ENCODE data around the gene ZBED3. TPM values are rescaled to one million over a fixed set of nuclear protein-coding genes. Genes with fewer than 3 reads are reported as not detected.

Gene ZBED3
- polyA plus RNA-seq, 3 donors: 1.2 to 2.9 (median 1.5) TPM

DNA sequence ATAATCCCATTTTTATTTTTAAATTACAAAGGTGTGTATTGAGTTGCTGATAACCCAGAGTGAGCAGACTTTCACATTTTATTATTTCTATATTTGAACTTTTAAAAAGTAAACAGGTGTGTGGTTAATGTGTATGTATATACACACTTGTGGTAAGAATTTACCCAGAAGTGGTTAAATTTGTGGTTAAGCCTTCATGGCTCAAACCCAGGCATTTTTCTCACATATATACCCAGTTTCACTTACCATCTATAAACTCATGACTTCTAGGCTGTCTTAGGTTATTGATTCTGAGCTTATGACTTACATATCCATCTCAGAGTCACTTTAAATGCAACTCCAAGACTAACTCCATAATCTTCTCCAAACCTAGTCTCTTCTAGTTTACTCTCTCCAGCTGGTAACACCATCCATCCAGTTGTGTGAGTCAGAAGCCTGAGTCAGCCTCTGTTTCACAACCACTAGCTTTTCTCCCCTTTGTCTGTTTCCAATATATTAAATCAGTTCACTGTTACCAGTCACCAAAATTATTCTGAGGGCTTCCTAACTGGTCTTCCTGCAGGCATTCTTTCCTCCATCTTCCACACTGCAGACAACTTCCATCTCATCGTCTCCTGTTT is 20.2 kb downstream of the ZBED3 start:
- Histone ChIP-seq H3K27ac (ENCODE audit: low read depth in 1 of 2, low read length in 2 of 2) (peak overlapping the region in 1 of 2 donors; percentile 74), H4K20me1 (ENCODE audit: insufficient read depth, low read length) (no peaks in the 10 kb centered on the region), H3K4me2 (replicated peaks; ENCODE audit: extremely low read depth, low read length, poor library complexity, severe bottlenecking) (peak overlapping the region; percentile 52), H3K36me3 (replicated peaks in 1 of 2; ENCODE audit: control insufficient read depth in 1 of 2, insufficient read depth in 2 of 2, low read length in 2 of 2) (peaks cover 23 to 61% of the 10 kb centered on the region in 2 donors), H3K27me3 (ENCODE audit: control insufficient read depth in 2 of 2, insufficient read depth in 2 of 2, low read length in 2 of 2) (no peaks in the 10 kb centered on the region), H2AFZ (ENCODE audit: insufficient read depth, low read depth, low read length, poor library complexity, severe bottlenecking) (peak overlapping the region; percentile 17), H3K9me3 (replicated peaks in 1 of 2; ENCODE audit: control insufficient read depth in 1 of 2, insufficient read depth in 1 of 2, low read length in 2 of 2) (no peaks in the 10 kb centered on the region), H3K9ac (ENCODE audit: insufficient read depth, low read length, poor library complexity, severe bottlenecking) (peak overlapping the region; percentile 0), H3K79me2 (ENCODE audit: insufficient read depth, low read length) (peaks cover 10% of the 10 kb centered on the region), H3K4me3 (replicated peaks in 1 of 3; ENCODE audit: low read depth in 2 of 3, low read length in 3 of 3) (peak overlapping the region in 1 of 3 experiments; percentile 46), H3K4me1 (ENCODE audit: control insufficient read depth in 1 of 2, insufficient read depth in 2 of 2, low read length in 2 of 2) (peaks cover 26 to 41% of the 10 kb centered on the region in 2 donors)
- peaks cover 46 to 51% of the 10 kb centered on the region in 2 donors for H3K36me3 Mint-ChIP-seq
- DNase-seq: peak; percentile 51 to 81 (median 63)
- H3K4me3 Mint-ChIP-seq: no peak overlapping the region
- WGBS (ENCODE audit: insufficient coverage): 100% methylated on average over 1 of the region's 1 CpG
- peak overlapping the region; percentile 71 to 95 (median 90) for H3K27ac Mint-ChIP-seq
- intact Hi-C loops (cut with micrococcal nuclease): no loop called here
- H3K27me3 Mint-ChIP-seq (ENCODE audit: low read depth in 3 of 3): peaks cover 0 to 1% (median 0%) of the 10 kb centered on the region in 3 donors
- peaks cover 27% of the 10 kb centered on the region for H3K4me1 Mint-ChIP-seq
- H3K9me3 Mint-ChIP-seq: peaks cover 0 to 2% (median 0%) of the 10 kb centered on the region in 7 donors
- no peak for TF ChIP-seq CTCF (IDR thresholded peaks at IDR 0.05)

DNA sequence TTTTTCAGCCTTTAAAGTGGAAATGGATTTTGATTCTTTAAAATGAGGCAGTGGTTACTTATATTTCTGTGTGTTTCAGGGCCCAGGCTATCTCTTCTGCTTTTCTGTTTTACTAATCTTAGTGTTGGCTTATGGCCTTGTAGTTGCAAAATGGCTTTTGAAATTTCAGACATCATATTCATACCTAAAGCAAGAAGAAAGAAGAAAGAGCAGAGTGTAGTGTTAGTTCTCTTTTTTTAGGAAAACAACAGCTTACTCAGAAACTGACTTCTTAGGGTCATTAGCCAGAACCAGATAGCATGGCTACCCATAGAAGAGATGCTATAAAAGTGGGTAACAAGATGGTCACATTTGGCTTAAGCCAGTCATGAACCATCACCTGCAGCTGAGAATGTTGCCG is 20.9 kb downstream of the ZBED3 start:
- Mint-ChIP-seq H3K4me3 (peak overlapping the region in 1 of 2 donors; percentile 42), H3K36me3 (peaks cover 51 to 55% of the 10 kb centered on the region in 2 donors), H3K9me3 (peaks cover 0 to 2% (median 0%) of the 10 kb centered on the region in 7 donors), H3K27ac (peak overlapping the region; percentile 71 to 95 (median 89)), H3K27me3 (ENCODE audit: low read depth in 3 of 3) (peaks cover 0 to 1% (median 0%) of the 10 kb centered on the region in 3 donors), H3K4me1 (peaks cover 27% of the 10 kb centered on the region)
- Histone ChIP-seq H3K36me3 (replicated peaks in 1 of 2; ENCODE audit: control insufficient read depth in 1 of 2, insufficient read depth in 2 of 2, low read length in 2 of 2) (peaks cover 30 to 62% of the 10 kb centered on the region in 2 donors), H3K27me3 (ENCODE audit: control insufficient read depth in 2 of 2, insufficient read depth in 2 of 2, low read length in 2 of 2) (no peaks in the 10 kb centered on the region), H3K9me3 (replicated peaks in 1 of 2; ENCODE audit: control insufficient read depth in 1 of 2, insufficient read depth in 1 of 2, low read length in 2 of 2) (no peaks in the 10 kb centered on the region), H4K20me1 (ENCODE audit: insufficient read depth, low read length) (no peaks in the 10 kb centered on the region), H3K27ac (ENCODE audit: low read depth in 1 of 2, low read length in 2 of 2) (peak overlapping the region; percentile 74 to 92), H2AFZ (ENCODE audit: insufficient read depth, low read depth, low read length, poor library complexity, severe bottlenecking) (no peak overlapping the region), H3K4me1 (ENCODE audit: control insufficient read depth in 1 of 2, insufficient read depth in 2 of 2, low read length in 2 of 2) (peaks cover 26 to 41% of the 10 kb centered on the region in 2 donors), H3K9ac (ENCODE audit: insufficient read depth, low read length, poor library complexity, severe bottlenecking) (peak overlapping the region; percentile 32), H3K4me3 (replicated peaks in 1 of 3; ENCODE audit: low read depth in 2 of 3, low read length in 3 of 3) (peak overlapping the region in 1 of 3 experiments; percentile 46), H3K4me2 (replicated peaks; ENCODE audit: extremely low read depth, low read length, poor library complexity, severe bottlenecking) (peak overlapping the region; percentile 52), H3K79me2 (ENCODE audit: insufficient read depth, low read length) (peaks cover 10% of the 10 kb centered on the region)
- TF ChIP-seq CTCF (IDR thresholded peaks at IDR 0.05): no peak
- peak; percentile 46 to 76 (median 49) for DNase-seq
- intact Hi-C loops (cut with micrococcal nuclease): no loop called here
- WGBS (ENCODE audit: insufficient coverage): 88% methylated on average over 1 of the region's 1 CpG
